BJ (cell line): ENCODE results near the gene RLN3. TPM values are rescaled to one million over a fixed set of nuclear protein-coding genes. Genes with fewer than 3 reads are reported as not detected.
"Not testable (repeated sequence)": the region's sequence is repeated elsewhere in the genome, so short reads cannot be mapped to it uniquely, and the experiment has no call there.

Source experiments
- CTCF ChIA-PET: fragments of 350-600 bp; formaldehyde crosslinking; extraction: SDS; loops from one replicate; lab custom pipeline; 2021; ENCODE audit warnings: antibody characterized with exemption, inconsistent platforms; lab: Yijun Ruan, JAX
- POLR2A ChIA-PET: fragments of 300-600 bp; sonication (Branson Sonifier 250); formaldehyde crosslinking; extraction: SDS; loops from one replicate; lab custom pipeline; 2021; ENCODE audit warnings: antibody characterized with exemption; lab: Charles Lee
- DNase-seq: peaks from one replicate; pipeline ENCODE4 v3.0.0-alpha.2; 2011; ENCODE audit warnings: low read depth
- H3K27me3 ChIP-seq: 2 replicates; pipeline ENCODE4 v1.6.0; 2011; ENCODE audit warnings: low read length; ENCODE audit not compliant: control insufficient read depth, insufficient read depth
- H3K36me3 ChIP-seq: 2 replicates; pipeline ENCODE4 v1.5.1; 2011; ENCODE audit warnings: low read length; ENCODE audit not compliant: control insufficient read depth, insufficient read depth
- H3K4me3 ChIP-seq: 2 replicates; pipeline ENCODE4 v1.5.1; 2011; ENCODE audit warnings: low read depth, mild to moderate bottlenecking, control low read depth, low read length
- CTCF ChIP-seq: IDR thresholded peaks from 2 replicates; pipeline ENCODE4 v1.5.1; 2011; ENCODE audit warnings: low read depth, mild to moderate bottlenecking, control low read depth, inconsistent platforms, low read length, moderate library complexity; ENCODE audit not compliant: insufficient read depth
- polyA plus RNA-seq: library from polyadenylated mRNA; depleted of rRNA; stranded (reverse); fragments of >200 nt; gene quantifications from 2 replicates; pipeline ENCODE4 v1.2.3, GENCODE V29; 2011

Gene RLN3
- polyA plus RNA-seq, 1 experiment: not detected

- no peaks in the 10 kb centered on the region for H3K27me3 ChIP-seq
- no peak overlapping the region for H3K4me3 ChIP-seq
- no peaks in the 10 kb centered on the region for H3K36me3 ChIP-seq
- no peak for TF ChIP-seq CTCF
- CTCF ChIA-PET: no interaction called here
- POLR2A ChIA-PET: interaction anchor here (0.7 kb wide), 1 partner anchor 30 kb away, joined by 4 read pairs; no protein-coding TSS in a partner anchor
- DNase-seq: no peak
Measured at GRCh38 chr19:14012378-14012915, 15.5 kb upstream of the RLN3 start.

- ChIA-PET POLR2A (no interaction called here), CTCF (interaction anchor here (1.1 kb wide), 1 partner anchor 16 kb away, joined by 4 read pairs; the partner anchor contains the start of gene IL27RA)
- H3K27me3 ChIP-seq: no peaks in the 10 kb centered on the region
- no peak for DNase-seq
- TF ChIP-seq CTCF: no peak
- H3K4me3 ChIP-seq: no peak overlapping the region
- no peaks in the 10 kb centered on the region for H3K36me3 ChIP-seq
Measured at GRCh38 chr19:14015524-14016035, 12.4 kb upstream of the RLN3 start.

- Histone ChIP-seq H3K36me3 (no peaks in the 10 kb centered on the region), H3K4me3 (no peak overlapping the region), H3K27me3 (no peaks in the 10 kb centered on the region)
- ChIA-PET CTCF (interaction anchor here (0.6 to 2.1 kb wide), 6 partner anchors 8 to 491 kb away, joined by 3 to 4 read pairs (median 4); no protein-coding TSS in a partner anchor), POLR2A (no interaction called here)
- no peak for TF ChIP-seq CTCF
- no peak for DNase-seq
Measured at GRCh38 chr19:14019100-14019499, 8.8 kb upstream of the RLN3 start.

GRCh38 chr19:14019739-14020138 lies 8.2 kb upstream of the RLN3 start:
- H3K4me3 ChIP-seq, DNase-seq, H3K27me3 ChIP-seq, H3K36me3 ChIP-seq, POLR2A ChIA-PET: not testable (repeated sequence)
- CTCF ChIA-PET: interaction anchor here (0.6 to 1.1 kb wide), 4 partner anchors 9 to 16 kb away, joined by 3 to 4 read pairs (median 4); no protein-coding TSS in a partner anchor

- Histone ChIP-seq H3K36me3 (no peaks in the 10 kb centered on the region), H3K27me3 (no peaks in the 10 kb centered on the region), H3K4me3 (no peak overlapping the region)
- CTCF ChIA-PET: interaction anchor here (1.0 to 3.0 kb wide), 3 partner anchors 10 to 159 kb away, joined by 3 to 21 read pairs (median 3); partner anchors contain the start of gene IL27RA
- POLR2A ChIA-PET: no interaction called here
- DNase-seq: no peak
- TF ChIP-seq CTCF: no peak
Measured at GRCh38 chr19:14021474-14021873, 6.5 kb upstream of the RLN3 start.
